ENCODE measurements around the gene FNTB.

- TF ChIP-seq ATF3 (IDR thresholded peaks at IDR 0.05) (no peak), CTCF (IDR thresholded peaks at IDR 0.05 in 2 of 3, conservative IDR thresholded peaks at IDR 0.05 in 1 of 3; ENCODE audit: borderline replicate concordance in 1 of 3, insufficient read depth in 1 of 3, low read depth in 2 of 3, low read length in 2 of 3) (no peak), EZH2 (IDR thresholded peaks at IDR 0.05) (no peak), POLR2A (IDR thresholded peaks at IDR 0.05; ENCODE audit: borderline replicate concordance, extremely low read depth, insufficient read depth, insufficient read length) (no peak), CBX3 (IDR thresholded peaks at IDR 0.05; ENCODE audit: low read depth) (no peak), ZNF274 (IDR thresholded peaks at IDR 0.05; ENCODE audit: low read depth, low read length) (no peak), REST (IDR thresholded peaks at IDR 0.05; ENCODE audit: low read depth) (no peak), SIN3A (IDR thresholded peaks at IDR 0.05; ENCODE audit: low read depth) (no peak), CEBPB (IDR thresholded peaks at IDR 0.05; ENCODE audit: low read depth) (no peak), RAD21 (IDR thresholded peaks at IDR 0.05; ENCODE audit: low read depth) (no peak), EZH2phosphoT487 (IDR thresholded peaks at IDR 0.05; ENCODE audit: borderline replicate concordance) (no peak), POLR2AphosphoS5 (IDR thresholded peaks at IDR 0.05; ENCODE audit: low read depth, low read length) (no peak), TCF7L2 (IDR thresholded peaks at IDR 0.05; ENCODE audit: borderline replicate concordance, extremely low read depth, insufficient read depth, insufficient read length) (no peak), FOSL1 (IDR thresholded peaks at IDR 0.05; ENCODE audit: low read depth) (no peak)
Measured at GRCh38 chr14:64970041-64970440, 16.7 kb upstream of the FNTB start.
